GM12875 (cell line): ENCODE results near the gene KDM6A.

ENCODE experiments used
- H3K4me3 ChIP-seq: one replicate; pipeline ENCODE4 v1.5.1; 2011; ENCODE audit warnings: low read depth, low read length, control low read depth
- CTCF ChIP-seq: IDR thresholded peaks from 2 replicates; pipeline ENCODE4 v1.5.1; 2011; ENCODE audit warnings: low read depth, mild to moderate bottlenecking, control low read depth, inconsistent platforms, low read length, moderate library complexity, borderline replicate concordance; ENCODE audit not compliant: insufficient read depth

Gene KDM6A

GRCh38 chrX:44952329-44953027 is 79.5 kb downstream of the KDM6A start:
- H3K4me3 ChIP-seq = no peak overlapping the region
- no peak for TF ChIP-seq CTCF

- H3K4me3 ChIP-seq = no peak overlapping the region
- TF ChIP-seq CTCF = no peak
Measured at GRCh38 chrX:44953734-44954502, 80.9 kb downstream of the KDM6A start.

- no peak for TF ChIP-seq CTCF
- H3K4me3 ChIP-seq = no peak overlapping the region
Measured at GRCh38 chrX:44954562-44954961, 81.6 kb downstream of the KDM6A start.

- TF ChIP-seq CTCF = no peak
Measured at GRCh38 chrX:44957848-44958247, 84.9 kb downstream of the KDM6A start.

GRCh38 chrX:44958480-44958879 is 85.5 kb downstream of the KDM6A start:
- TF ChIP-seq CTCF = no peak
- H3K4me3 ChIP-seq = no peak overlapping the region

More at GRCh38 chrX:44957848-44958247, 84.9 kb downstream of the KDM6A start:
- no peak overlapping the region for H3K4me3 ChIP-seq

- H3K4me3 ChIP-seq = no peak overlapping the region
- no peak for TF ChIP-seq CTCF
Measured at GRCh38 chrX:44961817-44962607, 89.0 kb downstream of the KDM6A start.
